WTC11 (cell line): ENCODE results near the gene SMAD5. TPM values are rescaled to one million over a fixed set of nuclear protein-coding genes. Genes with fewer than 3 reads are reported as not detected.

Experiments used
- ATAC-seq: fragments of 200-7000 bp; cut with Tn5 transposase; 2 replicates; pipeline ENCODE4 v1.10.0; 2021; ENCODE audit warnings: mild to moderate bottlenecking, moderate library complexity
- CTCF ChIA-PET: fragments of 300-600 bp; sonication (Branson Sonifier 250); formaldehyde crosslinking; loops from one replicate; lab custom pipeline; 2021; ENCODE audit warnings: antibody characterized with exemption; lab: Charles Lee
- POLR2A ChIA-PET: fragments of 350-600 bp; sonication (Branson Sonifier 250); formaldehyde crosslinking; loops from one replicate; lab custom pipeline; 2021; ENCODE audit warnings: antibody characterized with exemption; lab: Charles Lee
- DNase-seq: peaks from one replicate; pipeline ENCODE4 v3.0.0; 2021; ENCODE audit warnings: low spot score
- H3K27ac Mint-ChIP-seq: 2 replicates; pipeline ENCODE4 v1.8.0; 2021; ENCODE audit warnings: mixed read lengths
- H3K27me3 Mint-ChIP-seq: 2 replicates; pipeline ENCODE4 v1.8.0; 2021; ENCODE audit warnings: low read depth, mild to moderate bottlenecking, moderate library complexity, mixed read lengths
- H3K36me3 Mint-ChIP-seq: 2 replicates; pipeline ENCODE4 v1.8.0; 2021; ENCODE audit warnings: mixed read lengths
- H3K4me1 Mint-ChIP-seq: 2 replicates; pipeline ENCODE4 v1.8.0; 2022; ENCODE audit warnings: mixed read lengths
- H3K4me3 Mint-ChIP-seq: 2 replicates; pipeline ENCODE4 v1.8.0; 2021; ENCODE audit warnings: mild to moderate bottlenecking, moderate library complexity, mixed read lengths
- H3K9me3 Mint-ChIP-seq: 2 replicates; pipeline ENCODE4 v1.8.0; 2021; ENCODE audit warnings: mixed read lengths
- CREM ChIP-seq: sonication (generic); formaldehyde crosslinking; IDR thresholded peaks from 2 replicates; pipeline ENCODE4 v1.8.1; 2022; ENCODE audit warnings: mild to moderate bottlenecking, missing genetic modification reagents, moderate library complexity
- FOXP1 ChIP-seq: sonication (generic); formaldehyde crosslinking; IDR thresholded peaks from 2 replicates; pipeline ENCODE4 v1.8.0; 2022; ENCODE audit warnings: missing genetic modification reagents, mild to moderate bottlenecking, moderate library complexity, borderline replicate concordance
- GABPB1 ChIP-seq: sonication (generic); formaldehyde crosslinking; IDR thresholded peaks from 2 replicates; pipeline ENCODE4 v1.8.1; 2023; ENCODE audit warnings: mild to moderate bottlenecking, missing genetic modification reagents
- GTF2I ChIP-seq: fragments of 250-450 bp; sonication (Bioruptor Pico); conservative IDR thresholded peaks from 2 replicates; pipeline ENCODE4 v1.4.0; 2021; ENCODE audit warnings: mild to moderate bottlenecking
- IRF2 ChIP-seq: sonication (generic); formaldehyde crosslinking; IDR thresholded peaks from 2 replicates; pipeline ENCODE4 v1.8.0; 2022; ENCODE audit warnings: low read depth, missing genetic modification reagents, borderline replicate concordance
- KAT7 ChIP-seq: sonication (generic); formaldehyde crosslinking; IDR thresholded peaks from 2 replicates; pipeline ENCODE4 v1.8.1; 2023; ENCODE audit warnings: missing genetic modification reagents, mild to moderate bottlenecking, borderline replicate concordance
- SMAD3 ChIP-seq: sonication (generic); formaldehyde crosslinking; IDR thresholded peaks from 2 replicates; pipeline ENCODE4 v1.8.0; 2022; ENCODE audit warnings: missing genetic modification reagents, mild to moderate bottlenecking, borderline replicate concordance
- SMAD4 ChIP-seq: sonication (generic); formaldehyde crosslinking; IDR thresholded peaks from 2 replicates; pipeline ENCODE4 v1.8.0; 2022; ENCODE audit warnings: mild to moderate bottlenecking, missing genetic modification reagents
- SP1 ChIP-seq: sonication (generic); formaldehyde crosslinking; conservative IDR thresholded peaks from 2 replicates; pipeline ENCODE4 v1.8.1; 2022; ENCODE audit warnings: missing genetic modification reagents
- ZNF219 ChIP-seq: sonication (generic); formaldehyde crosslinking; IDR thresholded peaks from 2 replicates; pipeline ENCODE4 v1.8.0; 2023; ENCODE audit warnings: missing genetic modification reagents, mild to moderate bottlenecking, borderline replicate concordance
- ZNF232 ChIP-seq: sonication (generic); formaldehyde crosslinking; IDR thresholded peaks from 2 replicates; pipeline ENCODE4 v1.8.0; 2022; ENCODE audit warnings: mild to moderate bottlenecking, missing genetic modification reagents
- ZNF317 ChIP-seq: sonication (generic); formaldehyde crosslinking; IDR thresholded peaks from 2 replicates; pipeline ENCODE4 v1.8.1; 2023; ENCODE audit warnings: low read depth, mild to moderate bottlenecking, moderate library complexity, missing genetic modification reagents, borderline replicate concordance
- ZNF396 ChIP-seq: fragments of 250-450 bp; sonication (Bioruptor Pico); IDR thresholded peaks from 2 replicates; pipeline ENCODE4 v1.8.0; 2021; ENCODE audit warnings: mild to moderate bottlenecking, moderate library complexity, borderline replicate concordance
- ZNF671 ChIP-seq: fragments of 250-450 bp; sonication (Bioruptor Pico); IDR thresholded peaks from 2 replicates; pipeline ENCODE4 v1.8.0; 2021; ENCODE audit warnings: mild to moderate bottlenecking
- total RNA-seq: library from RNA; stranded (reverse); gene quantifications from 3 replicates; pipeline ENCODE4 v1.2.3, GENCODE V29; 2021
- TF ChIP-seq, protein P1 (sequence below): sonication (generic); formaldehyde crosslinking; IDR thresholded peaks from 2 replicates; pipeline ENCODE4 v1.8.1; 2022; ENCODE audit warnings: low read depth, missing genetic modification reagents, borderline replicate concordance
- TF ChIP-seq, protein P2 (sequence below): fragments of 250-450 bp; sonication (Bioruptor Pico); IDR thresholded peaks from 2 replicates; pipeline ENCODE4 v1.8.0; 2021; ENCODE audit warnings: mild to moderate bottlenecking

Gene SMAD5
- total RNA-seq, 1 experiment from 2014 or later = 65.2 TPM

DNA sequence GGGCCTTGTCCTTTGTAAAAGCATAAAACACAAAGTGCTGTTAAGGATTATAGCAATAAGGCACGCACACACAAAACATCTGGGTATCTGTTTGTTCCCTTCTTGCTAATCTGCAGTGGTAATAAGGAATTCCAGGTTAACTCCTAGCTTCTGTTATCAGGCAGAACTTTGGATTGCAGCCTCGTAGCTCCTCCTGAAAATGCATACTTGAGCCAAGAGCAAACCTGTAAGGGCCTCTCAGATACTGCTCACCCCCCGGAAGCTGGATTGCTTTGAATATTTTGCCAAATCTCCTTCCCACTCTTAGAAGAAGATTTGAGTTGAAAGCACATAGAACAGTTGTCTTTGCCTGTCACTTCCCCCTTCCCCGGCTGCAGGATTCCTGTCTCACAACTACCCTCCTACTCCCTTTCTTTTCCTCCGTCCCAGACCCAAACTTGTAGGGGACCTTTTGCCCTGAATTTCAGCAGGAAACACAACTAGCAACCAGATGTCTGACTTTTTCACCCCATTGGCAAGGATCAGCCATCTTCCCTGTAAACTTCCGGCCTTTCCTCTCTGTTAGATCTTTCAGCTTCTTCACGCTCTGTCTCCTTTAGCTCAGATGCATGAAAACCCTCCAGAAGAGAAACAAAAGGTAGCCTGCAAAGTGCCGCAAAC is 28.2 kb upstream of the SMAD5 start:
- no peaks in the 10 kb centered on the region; the same call in 1 of the 2 replicates for H3K27me3 Mint-ChIP-seq
- no peak for TF ChIP-seq ZNF671 (CRISPR knock-in tag)
- no peak for TF ChIP-seq GABPB1 (CRISPR knock-in tag)
- TF ChIP-seq SMAD3 (CRISPR knock-in tag) = no peak
- no peak for TF ChIP-seq KAT7 (CRISPR knock-in tag)
- TF ChIP-seq, all 79 proteins: peak for 0
- ChIA-PET CTCF (interaction anchor here (1.0 to 2.5 kb wide), 3 partner anchors 22 to 108 kb away, joined by 3 to 11 read pairs (median 8); no protein-coding TSS in a partner anchor), POLR2A (interaction anchor here (0.5 kb wide), 1 partner anchor 13 kb away, joined by 3 read pairs; no protein-coding TSS in a partner anchor)
- Mint-ChIP-seq H3K4me1 (peaks cover 26% of the 10 kb centered on the region), H3K4me3 (no peak overlapping the region), H3K27ac (no peak overlapping the region), H3K36me3 (no peaks in the 10 kb centered on the region), H3K9me3 (no peaks in the 10 kb centered on the region)
- ATAC-seq (no peak), DNase-seq (no peak)

- POLR2A ChIA-PET = no interaction called here
- H3K27me3 Mint-ChIP-seq = no peaks in the 10 kb centered on the region; the same call in 1 of the 2 replicates
Observed at GRCh38 chr5:136106351-136107031, 26.2 kb upstream of the SMAD5 start.

GRCh38 chr5:136108180-136108611 is 24.4 kb upstream of the SMAD5 start:
- Mint-ChIP-seq H3K4me1 (peaks cover 26% of the 10 kb centered on the region), H3K36me3 (no peaks in the 10 kb centered on the region), H3K4me3 (no peak overlapping the region), H3K9me3 (no peaks in the 10 kb centered on the region), H3K27me3 (no peaks in the 10 kb centered on the region; the same call in 1 of the 2 replicates), H3K27ac (no peak overlapping the region)
- ChIA-PET POLR2A (no interaction called here), CTCF (no interaction called here)
- DNase-seq (no peak), ATAC-seq (no peak)
- TF ChIP-seq, protein P1, sequence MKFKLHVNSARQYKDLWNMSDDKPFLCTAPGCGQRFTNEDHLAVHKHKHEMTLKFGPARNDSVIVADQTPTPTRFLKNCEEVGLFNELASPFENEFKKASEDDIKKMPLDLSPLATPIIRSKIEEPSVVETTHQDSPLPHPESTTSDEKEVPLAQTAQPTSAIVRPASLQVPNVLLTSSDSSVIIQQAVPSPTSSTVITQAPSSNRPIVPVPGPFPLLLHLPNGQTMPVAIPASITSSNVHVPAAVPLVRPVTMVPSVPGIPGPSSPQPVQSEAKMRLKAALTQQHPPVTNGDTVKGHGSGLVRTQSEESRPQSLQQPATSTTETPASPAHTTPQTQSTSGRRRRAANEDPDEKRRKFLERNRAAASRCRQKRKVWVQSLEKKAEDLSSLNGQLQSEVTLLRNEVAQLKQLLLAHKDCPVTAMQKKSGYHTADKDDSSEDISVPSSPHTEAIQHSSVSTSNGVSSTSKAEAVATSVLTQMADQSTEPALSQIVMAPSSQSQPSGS (CRISPR knock-in tag) = no peak
- no peak for TF ChIP-seq ZNF396 (CRISPR knock-in tag)
- TF ChIP-seq CREM = no peak
- TF ChIP-seq SMAD4 (CRISPR knock-in tag) = no peak
- TF ChIP-seq IRF2 = no peak
- TF ChIP-seq GABPB1 (CRISPR knock-in tag) = no peak

More at GRCh38 chr5:136106351-136107031, 26.2 kb upstream of the SMAD5 start:
- peaks cover 26% of the 10 kb centered on the region for H3K4me1 Mint-ChIP-seq
- DNase-seq = no peak
- TF ChIP-seq SP1 (CRISPR knock-in tag) (no peak), FOXP1 (CRISPR knock-in tag) (no peak), GTF2I (CRISPR knock-in tag) (no peak), ZNF232 (no peak), ZNF396 (CRISPR knock-in tag) (no peak), ZNF219 (CRISPR knock-in tag) (no peak), ZNF317 (CRISPR knock-in tag) (no peak)
- TF ChIP-seq, protein P2, sequence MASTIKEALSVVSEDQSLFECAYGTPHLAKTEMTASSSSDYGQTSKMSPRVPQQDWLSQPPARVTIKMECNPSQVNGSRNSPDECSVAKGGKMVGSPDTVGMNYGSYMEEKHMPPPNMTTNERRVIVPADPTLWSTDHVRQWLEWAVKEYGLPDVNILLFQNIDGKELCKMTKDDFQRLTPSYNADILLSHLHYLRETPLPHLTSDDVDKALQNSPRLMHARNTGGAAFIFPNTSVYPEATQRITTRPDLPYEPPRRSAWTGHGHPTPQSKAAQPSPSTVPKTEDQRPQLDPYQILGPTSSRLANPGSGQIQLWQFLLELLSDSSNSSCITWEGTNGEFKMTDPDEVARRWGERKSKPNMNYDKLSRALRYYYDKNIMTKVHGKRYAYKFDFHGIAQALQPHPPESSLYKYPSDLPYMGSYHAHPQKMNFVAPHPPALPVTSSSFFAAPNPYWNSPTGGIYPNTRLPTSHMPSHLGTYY (CRISPR knock-in tag) = no peak
- TF ChIP-seq, all 79 proteins: peak for 0
- CTCF ChIA-PET = interaction anchor here (0.7 to 2.5 kb wide), 3 partner anchors 24 to 49 kb away, joined by 3 to 8 read pairs (median 4); no protein-coding TSS in a partner anchor
- H3K4me3 Mint-ChIP-seq = no peak overlapping the region
- H3K27ac Mint-ChIP-seq = no peak overlapping the region
- ATAC-seq = no peak
- H3K9me3 Mint-ChIP-seq = no peaks in the 10 kb centered on the region
- no peaks in the 10 kb centered on the region for H3K36me3 Mint-ChIP-seq
